Activated naive CD8-positive, alpha-beta T cell treated with anti-CD3 and anti-CD28 coated beads, Interleukin-2, amount 10 ng/mL, durations not matched to agents 7 days and 5 days (primary cell): ENCODE results near the gene NEDD8. TPM values are rescaled to one million over a fixed set of nuclear protein-coding genes. Genes with fewer than 3 reads are reported as not detected.

Source experiments
- ATAC-seq: fragments of 150-1000 bp; cut with Tn5 transposase; one replicate; pipeline ENCODE4 v1.10.0; 2021; ENCODE audit warnings: low read depth, moderate library complexity
- POLR2A ChIA-PET: fragments of 350-600 bp; sonication (Branson Sonifier 250); formaldehyde crosslinking; loops from one replicate; lab custom pipeline; 2021; ENCODE audit warnings: antibody characterized with exemption; lab: Charles Lee
- DNase-seq: peaks from one replicate; pipeline ENCODE4 v3.0.0; 2021
- H3K27ac Mint-ChIP-seq: one replicate; pipeline ENCODE4 v1.8.0; 2022; ENCODE audit warnings: mild to moderate bottlenecking, mixed read lengths
- H3K27me3 Mint-ChIP-seq: one replicate; pipeline ENCODE4 v1.8.0; 2022; ENCODE audit warnings: mild to moderate bottlenecking, moderate library complexity, mixed read lengths
- H3K36me3 Mint-ChIP-seq: one replicate; pipeline ENCODE4 v1.8.0; 2021; ENCODE audit warnings: mild to moderate bottlenecking, mixed read lengths
- H3K4me1 Mint-ChIP-seq: one replicate; pipeline ENCODE4 v1.8.0; 2021; ENCODE audit warnings: mixed read lengths
- H3K4me3 Mint-ChIP-seq: one replicate; pipeline ENCODE4 v1.8.0; 2022; ENCODE audit warnings: mild to moderate bottlenecking, moderate library complexity, mixed read lengths
- H3K9me3 Mint-ChIP-seq: one replicate; pipeline ENCODE4 v1.8.0; 2021; ENCODE audit warnings: mixed read lengths
- total RNA-seq, 2 experiments: library from RNA; stranded (reverse); gene quantifications; one replicate each; pipeline ENCODE4 v1.2.3, GENCODE V29; 2021

Gene NEDD8
- total RNA-seq, 2 experiments from 2014 or later: 179 to 196 TPM

DNA sequence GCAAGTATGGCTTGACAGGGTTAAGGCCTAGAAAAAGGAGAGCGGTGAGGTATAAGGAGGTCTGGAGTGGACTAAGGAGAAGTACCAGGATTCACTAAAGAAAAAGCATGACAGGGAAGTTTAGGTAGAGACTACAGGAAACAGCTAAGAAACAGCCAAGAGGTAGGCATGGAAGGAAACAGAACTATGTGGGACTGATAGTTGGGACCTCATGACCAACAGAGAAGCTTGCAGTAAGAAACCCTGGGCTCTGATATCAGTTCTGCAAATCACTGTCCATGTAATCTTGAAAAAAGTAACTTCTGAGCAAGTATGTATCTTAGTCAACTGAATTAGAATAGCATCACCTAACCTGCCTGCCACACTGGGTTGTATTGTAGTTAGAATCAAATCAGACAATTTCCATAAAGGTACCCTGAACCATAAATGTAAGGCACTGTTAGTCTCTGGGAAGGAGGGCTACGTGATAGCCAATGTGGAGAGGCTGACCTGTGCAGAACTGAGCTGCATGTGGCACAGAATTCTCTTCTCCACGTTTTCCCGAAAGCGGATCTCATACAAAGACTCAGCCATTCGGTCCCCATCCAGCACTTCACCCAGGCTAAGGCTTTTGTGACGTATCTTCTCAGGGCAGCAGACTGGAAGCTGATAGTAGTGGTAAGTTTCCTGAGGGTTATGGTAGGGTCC is 37.8 kb downstream of the NEDD8 start:
- peaks cover 3% of the 10 kb centered on the region for H3K9me3 Mint-ChIP-seq
- POLR2A ChIA-PET: interaction anchor here (1.3 to 4.4 kb wide), 11 partner anchors 14 to 80 kb away, joined by 4 to 52 read pairs (median 11); partner anchors contain the start of genes CHMP4A, DCAF11, EMC9 and GMPR2
- H3K36me3 Mint-ChIP-seq: peaks cover 33% of the 10 kb centered on the region
- peak overlapping the region; percentile 97 for H3K4me3 Mint-ChIP-seq
- no peaks in the 10 kb centered on the region for H3K27me3 Mint-ChIP-seq
- DNase-seq: no peak
- ATAC-seq: no peak
- peak overlapping the region; percentile 96 for H3K27ac Mint-ChIP-seq
- peaks cover 47% of the 10 kb centered on the region for H3K4me1 Mint-ChIP-seq

DNA sequence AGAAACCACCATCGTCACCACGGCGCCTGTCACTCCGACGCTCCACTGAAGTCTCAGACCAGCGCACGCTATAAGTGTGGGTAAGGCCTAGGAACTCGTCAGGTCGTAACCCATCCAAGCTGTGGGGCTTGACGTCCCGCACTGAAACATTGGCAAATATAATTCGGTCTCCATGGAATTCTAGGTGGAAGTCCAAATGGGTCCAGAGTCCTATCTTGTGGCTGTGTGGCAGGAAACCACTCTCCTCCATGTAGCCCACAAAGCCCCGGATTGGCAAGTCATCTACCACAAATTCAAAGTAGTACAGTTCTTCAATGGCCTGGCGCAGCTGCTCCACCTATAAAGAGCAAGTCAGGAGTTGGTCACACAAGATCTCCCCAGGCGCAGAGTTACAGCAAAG is 39.2 kb downstream of the NEDD8 start:
- Mint-ChIP-seq H3K4me1 (peaks cover 44% of the 10 kb centered on the region), H3K27me3 (no peaks in the 10 kb centered on the region), H3K9me3 (no peaks in the 10 kb centered on the region), H3K36me3 (peaks cover 26% of the 10 kb centered on the region), H3K27ac (no peak overlapping the region), H3K4me3 (no peak overlapping the region)
- no peak for DNase-seq
- POLR2A ChIA-PET: interaction anchor here (4.4 kb wide), 1 partner anchor 31 kb away, joined by 49 read pairs; the partner anchor contains the start of gene IRF9
- ATAC-seq: no peak

DNA sequence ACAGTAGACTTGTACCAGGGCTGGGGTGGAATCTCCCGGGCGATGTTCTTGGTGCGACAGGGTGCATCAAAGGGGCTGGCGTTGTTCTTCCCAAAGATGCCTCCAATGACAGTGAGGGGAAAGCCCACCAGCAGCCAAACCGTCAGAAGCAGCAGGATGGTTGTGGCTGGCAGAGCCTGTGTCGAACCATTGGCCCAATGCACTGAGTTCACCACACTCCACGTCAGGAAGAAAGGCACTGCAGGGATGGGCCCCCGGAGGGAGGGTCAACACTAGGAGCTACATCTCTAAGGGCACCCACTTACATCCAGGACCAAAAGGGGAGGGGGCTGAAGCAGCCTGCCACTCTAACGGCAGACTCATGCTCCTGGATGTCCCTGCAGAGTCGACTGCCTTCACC is 41.8 kb downstream of the NEDD8 start:
- H3K4me3 Mint-ChIP-seq: no peak overlapping the region
- peaks cover 40% of the 10 kb centered on the region for H3K4me1 Mint-ChIP-seq
- no peaks in the 10 kb centered on the region for H3K9me3 Mint-ChIP-seq
- H3K36me3 Mint-ChIP-seq: peaks cover 29% of the 10 kb centered on the region
- no peaks in the 10 kb centered on the region for H3K27me3 Mint-ChIP-seq
- ATAC-seq (no peak), DNase-seq (no peak)
- POLR2A ChIA-PET: interaction anchor here (0.7 kb wide), 2 partner anchors 49 to 838 kb away, joined by 5 to 6 read pairs; partner anchors contain the start of genes EMC9 and SLC22A17
- no peak overlapping the region for H3K27ac Mint-ChIP-seq

DNA sequence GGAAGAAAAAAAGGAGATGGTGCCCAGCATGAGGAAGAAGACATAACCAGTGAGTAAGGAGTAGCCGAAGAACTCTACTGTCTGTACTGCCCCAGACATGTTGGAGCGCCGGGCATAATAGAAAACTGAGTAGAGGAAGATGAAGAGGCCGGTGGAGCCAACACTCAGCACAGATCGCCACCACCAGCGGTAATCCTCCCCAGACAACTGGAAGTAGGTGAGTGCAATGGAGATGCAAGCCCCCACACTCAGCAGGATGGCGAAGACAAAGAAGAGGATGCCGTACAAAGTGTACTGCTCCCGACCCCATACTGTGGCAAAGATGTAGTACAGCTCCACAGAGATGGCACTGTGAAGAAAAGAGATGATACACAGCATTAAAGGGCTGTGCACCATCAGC is 42.7 kb downstream of the NEDD8 start:
- Mint-ChIP-seq H3K4me1 (peaks cover 35% of the 10 kb centered on the region), H3K36me3 (peaks cover 27% of the 10 kb centered on the region), H3K9me3 (no peaks in the 10 kb centered on the region), H3K27me3 (no peaks in the 10 kb centered on the region), H3K4me3 (peak overlapping the region; percentile 85), H3K27ac (peak overlapping the region; percentile 36)
- POLR2A ChIA-PET: interaction anchor here (1.0 to 5.2 kb wide), 13 partner anchors 10 to 139 kb away, joined by 3 to 37 read pairs (median 6); partner anchors contain the start of genes CHMP4A, DCAF11, GMPR2 and IRF9
- no peak for ATAC-seq
- no peak for DNase-seq

DNA sequence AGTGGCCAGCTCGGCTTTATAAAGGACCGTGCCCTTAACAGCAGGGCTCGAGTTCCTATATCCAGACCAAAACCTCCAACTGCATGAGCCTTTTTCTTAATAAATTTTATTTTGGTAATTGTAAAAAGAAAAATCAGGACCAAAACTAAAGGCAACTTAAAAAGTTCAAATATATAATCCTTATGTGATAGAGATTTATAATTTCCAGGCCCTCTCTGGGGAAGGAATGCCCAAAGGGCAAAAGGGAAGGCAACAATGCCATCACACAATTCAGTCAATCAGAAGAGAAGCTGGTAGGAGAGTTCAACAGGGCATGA is 43.1 kb downstream of the NEDD8 start:
- Mint-ChIP-seq H3K9me3 (no peaks in the 10 kb centered on the region), H3K27me3 (no peaks in the 10 kb centered on the region), H3K27ac (peak overlapping the region; percentile 69), H3K4me1 (peaks cover 30% of the 10 kb centered on the region), H3K4me3 (peak overlapping the region; percentile 85), H3K36me3 (peaks cover 22% of the 10 kb centered on the region)
- no peak for DNase-seq
- ATAC-seq: no peak
- POLR2A ChIA-PET: interaction anchor here (0.6 to 5.2 kb wide), 16 partner anchors 10 to 140 kb away, joined by 3 to 37 read pairs (median 6); partner anchors contain the start of genes CHMP4A, DCAF11, GMPR2 and IRF9

- Mint-ChIP-seq H3K4me3 (peak within 1 kb of the TSS; percentile 85), H3K9me3 (no peaks in the 10 kb centered on the region), H3K4me1 (peaks cover 28% of the 10 kb centered on the region), H3K27me3 (no peaks in the 10 kb centered on the region), H3K27ac (peak within 1 kb of the TSS; percentile 69), H3K36me3 (peaks cover 20% of the 10 kb centered on the region)
- POLR2A ChIA-PET: interaction anchor here (0.5 to 5.2 kb wide), 17 partner anchors 9 to 140 kb away, joined by 3 to 37 read pairs (median 6); partner anchors contain the start of genes CHMP4A, DCAF11, GMPR2 and IRF9
- peak; percentile 87 for DNase-seq
- ATAC-seq: peak; percentile 85
Observed at GRCh38 chr14:24188251-24189058, 43.7 kb downstream of the NEDD8 start, which contains the start of gene IPO4. Gene IPO4 (minus strand): TSS chr14:24188816. CDS start chr14:24188787, 29 bp downstream.

GRCh38 chr14:24187539-24187915 is 44.6 kb downstream of the NEDD8 start:
- Mint-ChIP-seq H3K36me3 (peaks cover 14% of the 10 kb centered on the region), H3K4me1 (peaks cover 24% of the 10 kb centered on the region), H3K9me3 (no peaks in the 10 kb centered on the region), H3K27ac (peak overlapping the region; percentile 69), H3K4me3 (peak overlapping the region; percentile 85), H3K27me3 (no peaks in the 10 kb centered on the region)
- DNase-seq (no peak), ATAC-seq (no peak)
- POLR2A ChIA-PET: interaction anchor here (1.1 to 5.2 kb wide), 9 partner anchors 8 to 55 kb away, joined by 3 to 37 read pairs (median 8); partner anchors contain the start of genes IRF9, MDP1, PSME1 and TINF2

- POLR2A ChIA-PET: interaction anchor here (1.1 to 5.2 kb wide), 9 partner anchors 8 to 56 kb away, joined by 3 to 37 read pairs (median 8); partner anchors contain the start of genes IRF9, MDP1, PSME1 and TINF2
- Mint-ChIP-seq H3K36me3 (peaks cover 10% of the 10 kb centered on the region), H3K27ac (no peak overlapping the region)
Observed at GRCh38 chr14:24186831-24187538, 45.2 kb downstream of the NEDD8 start.

GRCh38 chr14:24185741-24186140 is 46.4 kb downstream of the NEDD8 start:
- DNase-seq (no peak), ATAC-seq (no peak)
- Mint-ChIP-seq H3K27me3 (no peaks in the 10 kb centered on the region), H3K27ac (no peak overlapping the region), H3K9me3 (no peaks in the 10 kb centered on the region), H3K4me1 (peaks cover 19% of the 10 kb centered on the region), H3K4me3 (no peak overlapping the region), H3K36me3 (peaks cover 14% of the 10 kb centered on the region)
- POLR2A ChIA-PET: interaction anchor here (0.9 to 5.2 kb wide), 6 partner anchors 10 to 71 kb away, joined by 3 to 37 read pairs (median 7); partner anchors contain the start of genes CHMP4A, DCAF11, IRF9 and NRL

More at GRCh38 chr14:24186831-24187538, 45.2 kb downstream of the NEDD8 start:
- H3K9me3 Mint-ChIP-seq: no peaks in the 10 kb centered on the region
- no peaks in the 10 kb centered on the region for H3K27me3 Mint-ChIP-seq
- peaks cover 19% of the 10 kb centered on the region for H3K4me1 Mint-ChIP-seq
- no peak for DNase-seq
- H3K4me3 Mint-ChIP-seq: peak overlapping the region; percentile 85
- ATAC-seq: no peak

DNA sequence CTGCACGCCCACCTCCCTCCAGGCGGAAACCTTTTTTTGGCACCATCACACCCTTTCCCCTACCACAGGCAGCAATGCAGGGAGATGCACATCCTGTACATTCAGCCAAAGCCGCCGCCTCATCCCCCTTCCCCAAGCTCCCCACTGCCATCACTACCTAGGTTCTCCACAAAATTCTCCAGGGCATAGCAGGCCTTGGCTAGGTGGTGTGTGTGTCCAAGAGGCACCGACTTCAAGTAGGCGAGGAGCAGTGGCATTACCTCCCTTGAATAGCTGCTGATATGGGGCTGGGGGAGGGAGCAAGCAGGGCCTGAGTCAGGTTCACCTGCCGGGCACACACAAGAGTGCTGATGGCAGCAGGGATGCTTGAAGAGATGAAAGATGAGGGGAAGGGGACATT is 47.1 kb downstream of the NEDD8 start:
- POLR2A ChIA-PET: interaction anchor here (0.9 to 5.2 kb wide), 6 partner anchors 10 to 70 kb away, joined by 3 to 37 read pairs (median 7); partner anchors contain the start of genes CHMP4A, DCAF11, IRF9 and NRL
- no peaks in the 10 kb centered on the region for H3K27me3 Mint-ChIP-seq
- no peak overlapping the region for H3K27ac Mint-ChIP-seq
- DNase-seq (no peak), ATAC-seq (no peak)
- H3K4me3 Mint-ChIP-seq: no peak overlapping the region
- H3K9me3 Mint-ChIP-seq: no peaks in the 10 kb centered on the region
- H3K4me1 Mint-ChIP-seq: peaks cover 18% of the 10 kb centered on the region
- peaks cover 13% of the 10 kb centered on the region for H3K36me3 Mint-ChIP-seq

- H3K9me3 Mint-ChIP-seq: no peaks in the 10 kb centered on the region
- ATAC-seq (no peak), DNase-seq (no peak)
- POLR2A ChIA-PET: interaction anchor here (0.6 to 2.0 kb wide), 10 partner anchors 9 to 132 kb away, joined by 3 to 8 read pairs (median 5); partner anchors contain the start of genes CHMP4A, DCAF11, IRF9 and NRL
- no peaks in the 10 kb centered on the region for H3K27me3 Mint-ChIP-seq
- peaks cover 11% of the 10 kb centered on the region for H3K36me3 Mint-ChIP-seq
- H3K27ac Mint-ChIP-seq: no peak overlapping the region
- peaks cover 14% of the 10 kb centered on the region for H3K4me1 Mint-ChIP-seq
- H3K4me3 Mint-ChIP-seq: no peak overlapping the region
Observed at GRCh38 chr14:24184104-24184970, 47.8 kb downstream of the NEDD8 start.
